GM10248 (cell line): Measurements from ENCODE around the gene NSRP1.
"Not testable (repeated sequence)": the region's sequence is repeated elsewhere in the genome, so short reads cannot be mapped to it uniquely, and the experiment has no call there.

Experiments used
- CTCF ChIA-PET: fragments of 300-600 bp; sonication (Branson Sonifier 250); formaldehyde crosslinking; extraction: SDS; loops from one replicate; lab custom pipeline; 2021; ENCODE audit warnings: antibody characterized with exemption; lab: Yijun Ruan, JAX
- POLR2A ChIA-PET: fragments of 350-650 bp; sonication (Branson Sonifier 250); formaldehyde crosslinking; extraction: SDS; loops from one replicate; lab custom pipeline; 2020; ENCODE audit warnings: antibody characterized with exemption; lab: Yijun Ruan, JAX
- DNase-seq: peaks from one replicate; pipeline ENCODE4 v3.0.0; 2012; ENCODE audit errors: extremely low spot score
- TF ChIP-seq, protein P1 (sequence below): IDR thresholded peaks from 2 replicates; pipeline ENCODE4 v1.5.1; 2012; ENCODE audit warnings: mild to moderate bottlenecking, low read depth; ENCODE audit errors: extremely low read depth, missing control alignments, control extremely low read depth

The NSRP1 gene

GRCh38 chr17:30086896-30087295 lies 29.7 kb upstream of the NSRP1 start:
- TF ChIP-seq, protein P1, sequence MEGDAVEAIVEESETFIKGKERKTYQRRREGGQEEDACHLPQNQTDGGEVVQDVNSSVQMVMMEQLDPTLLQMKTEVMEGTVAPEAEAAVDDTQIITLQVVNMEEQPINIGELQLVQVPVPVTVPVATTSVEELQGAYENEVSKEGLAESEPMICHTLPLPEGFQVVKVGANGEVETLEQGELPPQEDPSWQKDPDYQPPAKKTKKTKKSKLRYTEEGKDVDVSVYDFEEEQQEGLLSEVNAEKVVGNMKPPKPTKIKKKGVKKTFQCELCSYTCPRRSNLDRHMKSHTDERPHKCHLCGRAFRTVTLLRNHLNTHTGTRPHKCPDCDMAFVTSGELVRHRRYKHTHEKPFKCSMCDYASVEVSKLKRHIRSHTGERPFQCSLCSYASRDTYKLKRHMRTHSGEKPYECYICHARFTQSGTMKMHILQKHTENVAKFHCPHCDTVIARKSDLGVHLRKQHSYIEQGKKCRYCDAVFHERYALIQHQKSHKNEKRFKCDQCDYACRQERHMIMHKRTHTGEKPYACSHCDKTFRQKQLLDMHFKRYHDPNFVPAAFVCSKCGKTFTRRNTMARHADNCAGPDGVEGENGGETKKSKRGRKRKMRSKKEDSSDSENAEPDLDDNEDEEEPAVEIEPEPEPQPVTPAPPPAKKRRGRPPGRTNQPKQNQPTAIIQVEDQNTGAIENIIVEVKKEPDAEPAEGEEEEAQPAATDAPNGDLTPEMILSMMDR: no peak
- POLR2A ChIA-PET: no interaction called here
- no peak for DNase-seq
- CTCF ChIA-PET: interaction anchor here (1.0 to 1.1 kb wide), 2 partner anchors 9 to 24 kb away, joined by 3 to 4 read pairs; no protein-coding TSS in a partner anchor

GRCh38 chr17:30087431-30087830 lies 29.2 kb upstream of the NSRP1 start:
- CTCF ChIA-PET: interaction anchor here (1.0 to 1.1 kb wide), 2 partner anchors 8 to 24 kb away, joined by 3 to 4 read pairs; no protein-coding TSS in a partner anchor
- DNase-seq, POLR2A ChIA-PET: not testable (repeated sequence)

- ChIA-PET POLR2A (no interaction called here), CTCF (interaction anchor here (0.7 to 6.1 kb wide), 6 partner anchors 14 to 282 kb away, joined by 3 to 99 read pairs (median 22); no protein-coding TSS in a partner anchor)
- DNase-seq: no peak
- TF ChIP-seq, protein P1: no peak
These were observed 25.4 kb upstream of the NSRP1 start for GRCh38 chr17:30091121-30091670.

DNA sequence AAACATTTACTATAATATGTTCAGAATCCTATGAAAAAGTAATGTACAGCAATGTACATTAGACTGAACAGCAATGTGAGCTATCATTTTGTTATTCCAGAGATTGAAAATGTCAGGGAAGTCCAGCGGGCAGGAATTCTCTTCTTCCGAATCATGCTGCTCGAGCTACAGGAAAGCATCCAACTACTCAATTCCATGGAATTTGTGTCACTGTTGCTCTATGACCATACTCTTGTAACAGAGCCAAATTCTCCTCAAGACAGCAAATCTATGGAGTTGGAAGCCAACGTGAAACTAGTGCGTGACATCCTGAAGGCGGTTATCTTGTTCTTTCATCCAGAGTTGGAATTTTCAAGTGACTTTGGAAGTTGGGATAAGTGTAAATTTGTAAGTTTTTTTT lies 24.8 kb upstream of the NSRP1 start:
- no peak for DNase-seq
- CTCF ChIA-PET: interaction anchor here (0.7 to 6.1 kb wide), 8 partner anchors 11 to 283 kb away, joined by 3 to 99 read pairs (median 10); no protein-coding TSS in a partner anchor
- POLR2A ChIA-PET: no interaction called here
- TF ChIP-seq, protein P1: no peak

DNA sequence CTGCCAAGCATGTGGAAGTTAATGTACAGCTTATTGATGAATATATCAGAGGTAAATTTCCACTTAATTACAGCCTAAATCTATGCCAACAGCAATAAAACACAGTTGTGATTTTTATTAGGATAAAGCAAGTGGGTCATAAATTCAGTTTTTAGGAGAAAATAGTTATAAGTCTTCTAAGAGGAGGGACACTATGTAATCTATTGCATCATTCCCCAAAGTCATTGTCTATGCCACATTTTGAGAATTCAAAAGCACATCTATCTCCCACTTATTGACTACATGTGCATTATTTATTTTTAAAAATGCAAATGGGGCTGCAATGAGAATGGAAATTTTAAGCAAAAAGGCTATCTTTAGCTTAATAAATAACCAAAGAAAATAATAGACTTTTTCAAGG lies 23.7 kb upstream of the NSRP1 start:
- POLR2A ChIA-PET: interaction anchor here (0.7 kb wide), 1 partner anchor 161 kb away, joined by 3 read pairs; no protein-coding TSS in a partner anchor
- TF ChIP-seq, protein P1: no peak
- no peak for DNase-seq
- CTCF ChIA-PET: interaction anchor here (0.6 to 6.1 kb wide), 55 partner anchors 9 to 520 kb away, joined by 3 to 99 read pairs (median 5); partner anchors contain the start of gene SSH2

DNA sequence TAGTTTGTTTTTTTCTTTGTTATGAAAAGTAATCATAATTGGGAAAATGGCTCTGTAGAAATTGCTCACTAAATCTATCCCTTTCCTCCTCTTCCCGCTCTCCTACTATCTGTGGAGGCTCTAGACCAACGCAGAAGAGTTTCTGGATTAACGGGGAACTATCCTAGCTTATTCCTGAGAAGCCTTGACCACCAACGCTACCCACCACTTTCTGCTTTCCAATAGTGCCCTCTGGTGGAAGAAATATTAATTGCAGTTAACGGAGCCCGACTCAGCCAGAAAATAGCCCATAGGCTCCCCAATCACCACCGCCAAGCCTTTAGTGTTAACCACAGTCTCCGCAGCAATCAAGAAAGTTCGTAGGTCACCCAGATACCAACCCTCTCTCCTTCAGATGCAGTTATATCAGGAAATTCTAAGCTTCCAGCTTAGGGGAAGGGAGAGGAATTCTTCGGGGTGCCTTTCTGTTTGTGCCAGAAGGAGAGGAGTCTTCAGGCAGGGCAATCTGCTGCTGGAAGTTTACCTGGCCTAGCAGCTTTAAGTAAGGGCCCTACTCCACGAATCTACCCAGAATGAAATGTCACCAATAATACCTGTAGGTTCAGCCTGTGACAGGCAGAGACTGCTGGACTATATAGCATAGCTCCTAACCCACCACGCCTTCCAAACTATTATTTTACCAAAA lies 23.0 kb upstream of the NSRP1 start:
- DNase-seq: peak; percentile 72
- TF ChIP-seq, protein P1: peak; percentile 79
- CTCF ChIA-PET: interaction anchor here (0.6 to 6.1 kb wide), 58 partner anchors 9 to 521 kb away, joined by 3 to 99 read pairs (median 5); partner anchors contain the start of gene SSH2
- POLR2A ChIA-PET: interaction anchor here (0.6 kb wide), 1 partner anchor 246 kb away, joined by 3 read pairs; no protein-coding TSS in a partner anchor
